ENCODE measurements around the gene GRHL1. TPM values are rescaled to one million over a fixed set of nuclear protein-coding genes. Genes with fewer than 3 reads are reported as not detected.
A peak's percentile ranks its signal among the peaks of the same experiment; 100 is the strongest.

GRHL1 gene
- total and polyA plus RNA-seq, 9 of the 15 experiments (the other 6 are each of a cell fraction or from before 2014, with no cell fraction given), result 1.7 to 6.1 (median 4.7) TPM

GRCh38 chr2:10005461-10006235 is 54.2 kb downstream of the GRHL1 start:
- H3K9ac ChIP-seq (ENCODE audit: insufficient read depth in 1 of 2, low read depth in 2 of 2, low read length in 2 of 2), result no peak overlapping the region
- H3K9me1 ChIP-seq (ENCODE audit: control insufficient read depth, insufficient read depth, low read length), result no peaks in the 10 kb centered on the region
- no peaks in the 10 kb centered on the region for H3K27me3 ChIP-seq (ENCODE audit: control insufficient read depth in 2 of 2, insufficient read depth in 2 of 2, low read length in 2 of 2)
- 79% methylated on average over 17 of the region's 17 CpGs for WGBS (ENCODE audit: insufficient coverage, low coverage, missing lambda C conversion rate)
- H3K36me3 ChIP-seq (ENCODE audit: control insufficient read depth, insufficient read depth, low read length), result no peaks in the 10 kb centered on the region
- DNase-seq (ENCODE audit: extremely low read depth in 1 of 4, low spot score in 3 of 4) (no peak), ATAC-seq (no peak), FAIRE-seq (no peak)
- no TSS peak for BruUV-seq (replicated peaks)
- no peaks in the 10 kb centered on the region for H4K20me1 ChIP-seq (replicated peaks; ENCODE audit: control insufficient read depth, insufficient read depth, low read length)
- no peak overlapping the region for H3K4me3 ChIP-seq
- TF ChIP-seq SRF (CRISPR knock-in tag; IDR thresholded peaks at IDR 0.05) (peak in 1 of 2 experiments; percentile 46; a peak in 1 of 4 replicates), MED1 (CRISPR knock-in tag; IDR thresholded peaks at IDR 0.05; ENCODE audit: borderline replicate concordance) (no peak), NFIX (CRISPR knock-in tag; IDR thresholded peaks at IDR 0.05; ENCODE audit: low read depth) (no peak), ZNF263 (CRISPR knock-in tag; IDR thresholded peaks at IDR 0.05; ENCODE audit: borderline replicate concordance) (no peak), ZNF316 (IDR thresholded peaks at IDR 0.05) (peak; percentile 22; the same call in 1 of the 2 replicates), NFYB (IDR thresholded peaks at IDR 0.05; ENCODE audit: extremely low read depth, insufficient read length) (peak; percentile 83), TFE3 (CRISPR knock-in tag; IDR thresholded peaks at IDR 0.05) (no peak)
- no peak overlapping the region for H2AFZ ChIP-seq (ENCODE audit: low read depth, low read length)
- H3K9me3 ChIP-seq (replicated peaks; ENCODE audit: control insufficient read depth, insufficient read depth, low read depth, low read length), result no peaks in the 10 kb centered on the region
- POLR2A ChIA-PET, result interaction anchor here (1.4 kb wide), 1 partner anchor 22 kb away, joined by 3 read pairs; no protein-coding TSS in a partner anchor
- intact Hi-C loops (cut with micrococcal nuclease) (no loop called here), in situ Hi-C loops (cut with MboI) (no loop called here)
- H3K27ac ChIP-seq (ENCODE audit: extremely low read depth, low read depth, low read length), result no peak overlapping the region
- H3K79me2 ChIP-seq (ENCODE audit: control insufficient read depth, insufficient read depth, low read length), result no peaks in the 10 kb centered on the region
- CTCF ChIA-PET (ENCODE audit: low intra/inter-chr PET ratio), result no interaction called here
- H3K4me2 ChIP-seq (ENCODE audit: insufficient read depth, low read length), result no peak overlapping the region
- peaks cover 8 to 32% of the 10 kb centered on the region in 2 experiments for H3K4me1 ChIP-seq (replicated peaks in 1 of 2; ENCODE audit: control insufficient read depth in 2 of 2, insufficient read depth in 2 of 2, low read length in 2 of 2)

Measured in K562 (cell line).